Body of pancreas (tissue), 4 donors: ENCODE measurements around the gene THSD4.

Experiments
- CTCF ChIP-seq, 7 experiments: fragments of 450-650 bp in 4 of 7; fragments of 200-600 bp in 3 of 7; sonication (generic) in 3 of 7; IDR thresholded peaks; one replicate each; pipeline ENCODE4 v1.5.1; 2016 to 2019; ENCODE audit warnings: antibody characterized with exemption in 7 of 7
- POLR2A ChIP-seq, 3 donors: fragments of 450-650 bp; IDR thresholded peaks; one replicate each; pipeline ENCODE4 v1.6.1; 2016; ENCODE audit warnings: antibody characterized with exemption in 3 of 3, mild to moderate bottlenecking in 2 of 3

GRCh38 chr15:71476823-71477222 lies 361.6 kb downstream of the THSD4 start:
- TF ChIP-seq CTCF (IDR thresholded peaks at IDR 0.05) = no peak
- TF ChIP-seq POLR2A (IDR thresholded peaks at IDR 0.05) = no peak
